Esophagus muscularis mucosa (tissue), 3 donors: Measurements from ENCODE around the gene ATAD3B.
"Not testable (repeated sequence)": the region's sequence is repeated elsewhere in the genome, so short reads cannot be mapped to it uniquely, and the experiment has no call there.

Experiments used
- CTCF ChIP-seq, 3 experiments: fragments of 200-600 bp in 2 of 3; fragments of 450-650 bp in 1 of 3; sonication (generic) in 2 of 3; IDR thresholded peaks; one replicate each; pipeline ENCODE4 v1.5.1; 2017 to 2019; ENCODE audit warnings: antibody characterized with exemption in 3 of 3, mild to moderate bottlenecking in 2 of 3, moderate library complexity in 1 of 3
- EP300 ChIP-seq: sonication (generic); formaldehyde crosslinking; IDR thresholded peaks from one replicate; pipeline ENCODE4 v1.6.1; 2017; ENCODE audit warnings: antibody characterized with exemption

GRCh38 chr1:1523226-1523625 is 51.7 kb downstream of the ATAD3B start:
- not testable (repeated sequence) for TF ChIP-seq CTCF (IDR thresholded peaks at IDR 0.05); EP300
